LNCaP clone FGC (cell line): Measurements from ENCODE around the gene ACACB.

Experiments
- DNase-seq: peaks from one replicate; pipeline ENCODE4 v3.0.0-alpha.2; 2011; ENCODE audit warnings: low read depth
- H3K4me3 ChIP-seq: 2 replicates; pipeline ENCODE4 v1.5.1; 2011; ENCODE audit warnings: mild to moderate bottlenecking, low read depth, low read length, control low read depth
- TF ChIP-seq, protein P1 (sequence below): IDR thresholded peaks from 2 replicates; pipeline ENCODE4 v1.5.1; 2012; ENCODE audit warnings: mild to moderate bottlenecking; ENCODE audit not compliant: control insufficient read depth, insufficient read depth; ENCODE audit errors: extremely low read depth

ACACB gene

GRCh38 chr12:109308534-109309380, 192.4 kb downstream of the ACACB start, which contains the start of gene FOXN4:
Gene FOXN4 (minus strand): TSS chr12:109309284. CDS start chr12:109308321, 963 bp downstream.
- no peak for DNase-seq
- peak within 1 kb of the TSS; percentile 46 for H3K4me3 ChIP-seq
- TF ChIP-seq, protein P1, sequence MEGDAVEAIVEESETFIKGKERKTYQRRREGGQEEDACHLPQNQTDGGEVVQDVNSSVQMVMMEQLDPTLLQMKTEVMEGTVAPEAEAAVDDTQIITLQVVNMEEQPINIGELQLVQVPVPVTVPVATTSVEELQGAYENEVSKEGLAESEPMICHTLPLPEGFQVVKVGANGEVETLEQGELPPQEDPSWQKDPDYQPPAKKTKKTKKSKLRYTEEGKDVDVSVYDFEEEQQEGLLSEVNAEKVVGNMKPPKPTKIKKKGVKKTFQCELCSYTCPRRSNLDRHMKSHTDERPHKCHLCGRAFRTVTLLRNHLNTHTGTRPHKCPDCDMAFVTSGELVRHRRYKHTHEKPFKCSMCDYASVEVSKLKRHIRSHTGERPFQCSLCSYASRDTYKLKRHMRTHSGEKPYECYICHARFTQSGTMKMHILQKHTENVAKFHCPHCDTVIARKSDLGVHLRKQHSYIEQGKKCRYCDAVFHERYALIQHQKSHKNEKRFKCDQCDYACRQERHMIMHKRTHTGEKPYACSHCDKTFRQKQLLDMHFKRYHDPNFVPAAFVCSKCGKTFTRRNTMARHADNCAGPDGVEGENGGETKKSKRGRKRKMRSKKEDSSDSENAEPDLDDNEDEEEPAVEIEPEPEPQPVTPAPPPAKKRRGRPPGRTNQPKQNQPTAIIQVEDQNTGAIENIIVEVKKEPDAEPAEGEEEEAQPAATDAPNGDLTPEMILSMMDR = no peak

DNA sequence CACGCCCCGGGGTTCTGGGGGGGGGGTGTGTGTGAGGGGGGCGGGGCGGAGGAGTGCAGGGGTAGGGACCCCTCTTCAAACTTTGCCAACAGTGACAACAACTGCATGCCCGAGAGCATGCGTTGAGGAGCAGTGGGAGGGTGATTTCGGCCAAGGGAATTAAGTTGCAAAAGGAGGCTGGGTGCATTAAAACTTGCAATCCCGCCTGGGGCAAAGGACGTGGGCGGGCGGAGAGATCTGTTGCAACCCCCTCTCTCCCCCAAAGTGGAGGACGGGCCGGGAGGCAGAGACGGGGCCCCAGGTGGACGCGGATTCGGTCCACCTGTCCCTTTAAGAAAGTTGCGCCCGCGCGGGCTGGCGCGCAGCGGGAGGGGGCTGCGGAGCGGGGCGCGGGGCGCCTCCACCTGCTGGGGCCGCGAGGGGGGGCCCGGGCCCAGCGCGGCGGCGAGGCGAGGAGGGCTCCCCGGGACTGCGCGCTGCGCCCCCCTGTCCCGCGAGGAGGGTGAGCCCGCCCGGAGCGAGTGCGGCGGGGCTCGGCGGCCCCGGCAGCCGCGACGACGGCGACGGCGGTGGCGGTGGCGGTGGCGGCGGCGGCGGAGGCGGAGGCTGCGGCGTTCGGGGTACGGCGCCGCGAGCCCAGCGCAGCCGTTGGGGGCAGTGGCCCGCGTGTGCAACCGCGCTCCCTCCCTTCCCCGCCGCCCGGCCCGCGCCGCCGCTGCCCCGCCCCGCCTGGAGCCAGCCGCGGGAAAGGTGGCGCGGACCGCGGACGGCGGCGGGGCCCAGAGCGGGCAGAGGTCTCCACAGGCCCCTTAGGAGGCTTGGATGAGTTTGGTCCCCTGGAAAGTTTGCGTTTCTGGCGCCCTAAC, 193.2 kb downstream of the ACACB start:
- TF ChIP-seq, protein P1 = no peak
- peak overlapping the region; percentile 46 for H3K4me3 ChIP-seq
- no peak for DNase-seq

DNA sequence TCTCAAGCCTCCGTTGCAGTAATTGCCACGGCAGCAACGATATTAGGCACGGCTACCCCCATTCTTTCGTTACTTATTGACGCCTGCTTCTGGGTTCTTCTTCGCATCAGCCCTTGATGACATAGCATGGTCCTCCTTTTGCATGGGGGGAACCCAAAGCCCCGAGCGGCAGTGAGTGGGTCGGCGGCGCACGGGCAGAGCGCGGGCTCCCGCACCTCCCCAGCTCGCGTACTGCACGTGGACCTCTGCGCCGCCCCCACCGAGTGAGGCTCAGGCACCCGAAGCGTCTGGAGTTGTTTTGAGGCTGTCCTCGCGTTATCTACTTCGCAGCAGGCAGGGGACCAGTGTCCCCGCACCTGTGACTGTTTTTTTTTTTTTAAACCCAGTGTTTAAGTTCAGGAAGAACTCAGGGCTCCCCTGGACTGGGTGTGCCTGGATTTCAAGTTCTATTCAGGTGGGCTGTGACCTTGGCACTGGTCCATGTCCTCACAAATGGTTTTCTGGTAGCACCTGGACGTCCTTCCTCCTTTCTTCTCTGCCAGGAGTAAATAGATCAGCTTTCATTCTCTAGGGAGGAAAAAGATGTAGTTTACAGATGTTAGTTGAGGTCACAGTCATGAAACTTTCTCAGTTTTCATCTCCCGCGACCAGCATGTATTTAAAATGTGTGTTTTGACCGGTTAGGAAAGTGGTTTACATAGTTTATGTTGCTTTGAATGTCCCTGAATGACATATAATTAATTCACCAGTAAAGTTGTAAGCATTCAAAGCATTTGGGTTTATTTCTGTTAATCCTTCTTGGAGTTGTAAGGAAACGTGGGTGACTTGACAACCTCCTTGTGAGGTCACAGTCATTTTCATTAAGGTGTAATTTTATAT, 194.1 kb downstream of the ACACB start:
- TF ChIP-seq, protein P1 = no peak
- DNase-seq = peak; percentile 63
- peak overlapping the region; percentile 46 for H3K4me3 ChIP-seq
